Gastrocnemius medialis (tissue), 4 donors: ENCODE measurements around the gene GSPT1. TPM values are rescaled to one million over a fixed set of nuclear protein-coding genes. Genes with fewer than 3 reads are reported as not detected.

Experiments used
- ATAC-seq, 2 donors: fragments of 150-250 bp; one replicate each; pipeline ENCODE4 v1.9.1; 2016
- DNase-seq, 2 donors: peaks; one replicate each; pipeline ENCODE4 v3.0.0-alpha.2; 2019
- H3K27ac ChIP-seq, 4 donors: fragments of 200-600 bp; sonication (generic); 1 replicate in 1 of 4; 2 replicates in 3 of 4; pipeline ENCODE4 v1.5.1; 2016 to 2018; ENCODE audit warnings: mild to moderate bottlenecking in 2 of 4, moderate library complexity in 1 of 4
- H3K27me3 ChIP-seq, 3 donors: fragments of 200-600 bp; sonication (generic) in 2 of 3; 1 replicate in 1 of 3; 2 replicates in 2 of 3; pipeline versions ENCODE4 v1.5.1 to v1.6.0; 2016 to 2019; ENCODE audit warnings: mild to moderate bottlenecking in 1 of 3, moderate library complexity in 1 of 3
- H3K36me3 ChIP-seq, 2 donors: fragments of 200-600 bp; sonication (generic) in 1 of 2; one replicate each; pipeline ENCODE4 v1.5.1; 2017 to 2018
- H3K4me1 ChIP-seq, 2 donors: fragments of 200-600 bp; sonication (generic) in 1 of 2; one replicate each; pipeline ENCODE4 v1.5.1; 2016 to 2017; ENCODE audit warnings: mild to moderate bottlenecking in 2 of 2
- H3K4me3 ChIP-seq, 4 donors: fragments of 200-600 bp; sonication (generic) in 3 of 4; 1 replicate in 1 of 4; 2 replicates in 3 of 4; pipeline ENCODE4 v1.5.1; 2016 to 2019; ENCODE audit warnings: mild to moderate bottlenecking in 2 of 4
- H3K9me3 ChIP-seq, 3 donors: fragments of 200-600 bp; sonication (generic) in 2 of 3; 1 replicate in 1 of 3; 2 replicates in 2 of 3; pipeline ENCODE4 v1.5.1; 2016 to 2019
- CTCF ChIP-seq, 5 experiments: fragments of 450-650 bp in 3 of 5; fragments of 200-600 bp in 2 of 5; sonication (generic) in 2 of 5; IDR thresholded peaks in 4 of 5; conservative IDR thresholded peaks in 1 of 5; 1 replicate in 4 of 5; 2 replicates in 1 of 5; pipeline ENCODE4 v1.5.1; 2016 to 2019; ENCODE audit warnings: antibody characterized with exemption in 5 of 5, mild to moderate bottlenecking in 3 of 5, moderate library complexity in 3 of 5
- POLR2A ChIP-seq, 2 donors: fragments of 450-650 bp; IDR thresholded peaks; one replicate each; pipeline ENCODE4 v1.6.1; 2017; ENCODE audit warnings: antibody characterized with exemption in 2 of 2, mild to moderate bottlenecking in 2 of 2, moderate library complexity in 2 of 2
- in situ Hi-C, 4 donors: fragments of 200-750 bp; cut with MboI; loops; one replicate each; pipeline versions ENCODE4 v1.15.0 to v1.8.0; 2017; ENCODE audit warnings: low sequenced_read_pairs in 4 of 4
- intact Hi-C: fragments of 100-400 bp; cut with DNase I; formaldehyde crosslinking; loops from one replicate; pipeline ENCODE4 v1.15.1; 2023; ENCODE audit warnings: low total_unique reads
- total RNA-seq, 4 donors: library from RNA; depleted of rRNA; stranded (reverse); fragments of >200 nt; gene quantifications; one replicate each; pipeline versions ENCODE4 v1.1.0 to v1.2.3, GENCODE V29; 2016

Gene GSPT1
- total RNA-seq, 4 donors from 2014 or later, result 86.9 to 169 (median 139) TPM

DNA sequence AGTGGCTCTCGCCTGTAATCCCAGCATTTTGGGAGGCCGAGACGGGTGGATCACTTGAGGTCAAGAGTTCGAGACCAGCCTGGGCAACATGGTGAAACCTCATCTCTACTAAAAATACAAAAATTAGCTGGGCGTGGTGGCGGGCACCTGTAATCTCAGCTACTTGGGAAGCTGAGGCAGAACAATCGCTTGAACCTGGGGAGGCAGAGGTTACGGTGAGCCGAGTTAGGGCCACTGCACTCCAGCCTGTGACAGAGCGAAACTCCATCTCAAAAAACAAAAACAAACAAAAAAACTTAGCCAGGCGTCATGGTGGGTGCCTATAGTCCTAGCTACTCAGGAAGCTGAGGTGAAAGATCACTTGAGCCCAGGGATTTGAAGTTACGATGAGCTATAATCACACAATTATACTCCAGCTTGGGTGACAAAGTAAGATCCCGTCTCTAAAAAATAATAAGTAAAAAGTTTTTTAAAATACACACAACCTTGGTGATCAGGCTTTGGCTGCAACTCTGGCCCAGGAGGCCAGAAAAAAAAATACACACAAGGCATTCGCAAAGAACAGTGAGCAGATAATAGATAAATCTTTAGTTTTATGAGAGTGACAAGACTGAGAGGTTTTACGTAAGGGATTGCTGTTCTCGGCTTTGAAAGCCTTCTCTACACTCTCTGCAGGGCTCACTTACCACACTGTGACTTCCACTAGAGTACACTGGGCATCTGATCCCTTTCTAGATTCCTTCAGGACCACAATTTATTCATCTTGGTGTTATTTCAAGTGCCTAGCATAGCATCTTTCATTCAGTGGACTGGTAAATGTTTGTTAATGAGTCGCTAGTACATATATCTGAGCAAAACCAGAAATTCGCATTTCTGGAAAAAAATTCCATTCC is 5.9 kb downstream of the GSPT1 start:
- intact Hi-C loops, result loop anchor here (10.0 kb wide), 3 partner anchors 165 to 965 kb away; partner anchors contain the start of genes CLEC16A, DEXI, SNN and TXNDC11
- peak overlapping the region in 3 of 4 donors; percentile 6 to 58 (median 8) for H3K27ac ChIP-seq
- H3K27me3 ChIP-seq, result no peaks in the 10 kb centered on the region
- in situ Hi-C loops, result loop anchor here in 1 of 4 donors (25.0 kb wide), 1 partner anchor 123 kb away; the partner anchor contains the start of gene ZC3H7A
- TF ChIP-seq CTCF (IDR thresholded peaks at IDR 0.05 in 4 of 5, conservative IDR thresholded peaks at IDR 0.05 in 1 of 5) (no peak), POLR2A (IDR thresholded peaks at IDR 0.05) (no peak)
- peaks cover 54 to 56% of the 10 kb centered on the region in 2 donors for H3K4me1 ChIP-seq
- no peaks in the 10 kb centered on the region for H3K36me3 ChIP-seq
- H3K9me3 ChIP-seq, result no peaks in the 10 kb centered on the region
- no peak for DNase-seq
- ATAC-seq, result peak in 1 of 2 donors; percentile 32
- no peak overlapping the region for H3K4me3 ChIP-seq

GRCh38 chr16:11907160-11907970 is 8.4 kb downstream of the GSPT1 start:
- DNase-seq (no peak), ATAC-seq (no peak)
- Histone ChIP-seq H3K27me3 (no peaks in the 10 kb centered on the region), H3K27ac (no peak overlapping the region), H3K4me3 (no peak overlapping the region), H3K36me3 (no peaks in the 10 kb centered on the region), H3K9me3 (no peaks in the 10 kb centered on the region), H3K4me1 (peaks cover 33 to 37% of the 10 kb centered on the region in 2 donors)
- in situ Hi-C loops, result loop anchor here in 1 of 4 donors (25.0 kb wide), 1 partner anchor 120 kb away; the partner anchor contains the start of gene ZC3H7A
- intact Hi-C loops, result no loop called here
- TF ChIP-seq CTCF (IDR thresholded peaks at IDR 0.05 in 4 of 5, conservative IDR thresholded peaks at IDR 0.05 in 1 of 5) (no peak), POLR2A (IDR thresholded peaks at IDR 0.05) (no peak)

- intact Hi-C loops (no loop called here), in situ Hi-C loops (loop anchor here in 1 of 4 donors (25.0 kb wide), 1 partner anchor 117 kb away; the partner anchor contains the start of gene ZC3H7A)
- H3K9me3 ChIP-seq, result no peaks in the 10 kb centered on the region
- peaks cover 17 to 25% of the 10 kb centered on the region in 2 donors for H3K4me1 ChIP-seq
- no peak for DNase-seq
- H3K36me3 ChIP-seq, result no peaks in the 10 kb centered on the region
- TF ChIP-seq POLR2A (IDR thresholded peaks at IDR 0.05) (no peak), CTCF (IDR thresholded peaks at IDR 0.05 in 4 of 5, conservative IDR thresholded peaks at IDR 0.05 in 1 of 5) (no peak)
- H3K27ac ChIP-seq, result no peak overlapping the region
- no peak overlapping the region for H3K4me3 ChIP-seq
- ATAC-seq, result no peak
- H3K27me3 ChIP-seq, result no peaks in the 10 kb centered on the region
Observed at GRCh38 chr16:11903906-11904305, 11.8 kb downstream of the GSPT1 start.

DNA sequence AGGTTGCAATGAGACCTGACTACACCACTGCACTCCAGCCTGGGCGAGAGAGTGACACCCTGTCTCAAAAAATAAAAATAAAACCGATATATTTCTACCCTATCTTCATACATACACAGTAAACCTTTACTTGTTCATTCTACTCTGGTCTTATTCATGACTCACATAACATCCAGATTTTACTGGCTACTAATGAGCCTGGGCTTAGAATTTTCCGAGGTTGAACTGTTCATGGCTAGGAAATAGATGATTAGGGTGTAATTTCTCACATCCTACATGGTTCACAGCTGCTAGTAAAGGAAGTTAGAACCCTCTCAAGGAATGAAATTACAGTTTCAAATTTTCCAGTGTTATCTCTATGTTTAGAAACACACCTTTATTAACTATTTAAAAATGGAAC is 14.7 kb downstream of the GSPT1 start:
- Histone ChIP-seq H3K4me3 (no peak overlapping the region), H3K27me3 (no peaks in the 10 kb centered on the region), H3K36me3 (peaks cover 0 to 3% of the 10 kb centered on the region in 2 donors), H3K4me1 (peaks cover 10 to 21% of the 10 kb centered on the region in 2 donors), H3K9me3 (no peaks in the 10 kb centered on the region), H3K27ac (no peak overlapping the region)
- TF ChIP-seq CTCF (IDR thresholded peaks at IDR 0.05 in 4 of 5, conservative IDR thresholded peaks at IDR 0.05 in 1 of 5) (no peak), POLR2A (IDR thresholded peaks at IDR 0.05) (no peak)
- in situ Hi-C loops, result loop anchor here in 1 of 4 donors (25.0 kb wide), 1 partner anchor 114 kb away; the partner anchor contains the start of gene ZC3H7A
- ATAC-seq, result no peak
- intact Hi-C loops, result no loop called here
- no peak for DNase-seq
